ENCODE results near the gene EGR4.

The EGR4 gene

GRCh38 chr2:73289304-73289703 is 4.0 kb downstream of the EGR4 start:
- no peak for DNase-seq

GRCh38 chr2:73286134-73286655 is 7.2 kb downstream of the EGR4 start:
- no peak for DNase-seq

GRCh38 chr2:73285159-73285739 is 8.1 kb downstream of the EGR4 start:
- no peak for DNase-seq

- peak; percentile 45 for DNase-seq
Measured at GRCh38 chr2:73284296-73285158, 8.8 kb downstream of the EGR4 start, which contains the start of gene FBXO41. FBXO41 (minus strand) TSS chr2:73284478; CDS start chr2:73269630, 14,848 bp downstream.

GRCh38 chr2:73283545-73284295 is 9.6 kb downstream of the EGR4 start:
- DNase-seq, result no peak

- no peak for DNase-seq
Measured at GRCh38 chr2:73282924-73283544, 10.3 kb downstream of the EGR4 start.

GRCh38 chr2:73281244-73281643 is 12.1 kb downstream of the EGR4 start:
- no peak for DNase-seq

GRCh38 chr2:73279852-73280251 is 13.5 kb downstream of the EGR4 start:
- DNase-seq, result no peak

- DNase-seq, result no peak
Measured at GRCh38 chr2:73272270-73272669, 21.1 kb downstream of the EGR4 start.

GRCh38 chr2:73269686-73270465 is 23.5 kb downstream of the EGR4 start:
- DNase-seq, result no peak

- DNase-seq, result peak; percentile 49
Measured at GRCh38 chr2:73268830-73269685, 24.3 kb downstream of the EGR4 start.

GRCh38 chr2:73268366-73268829 is 24.9 kb downstream of the EGR4 start:
- no peak for DNase-seq

GRCh38 chr2:73267008-73267407 is 26.3 kb downstream of the EGR4 start:
- no peak for DNase-seq

GRCh38 chr2:73266061-73266901 is 27.1 kb downstream of the EGR4 start:
- no peak for DNase-seq

- DNase-seq, result no peak
Measured at GRCh38 chr2:73265298-73266060, 27.9 kb downstream of the EGR4 start.

GRCh38 chr2:73264783-73265182 is 28.6 kb downstream of the EGR4 start:
- no peak for DNase-seq

- no peak for DNase-seq
Measured at GRCh38 chr2:73264332-73264606, 29.1 kb downstream of the EGR4 start.

- no peak for DNase-seq
Measured at GRCh38 chr2:73263540-73264331, 29.6 kb downstream of the EGR4 start.

Measured in effector CD4-positive, alpha-beta T cell (primary cell).